ENCODE measurements around the gene TRMT112.

DNA sequence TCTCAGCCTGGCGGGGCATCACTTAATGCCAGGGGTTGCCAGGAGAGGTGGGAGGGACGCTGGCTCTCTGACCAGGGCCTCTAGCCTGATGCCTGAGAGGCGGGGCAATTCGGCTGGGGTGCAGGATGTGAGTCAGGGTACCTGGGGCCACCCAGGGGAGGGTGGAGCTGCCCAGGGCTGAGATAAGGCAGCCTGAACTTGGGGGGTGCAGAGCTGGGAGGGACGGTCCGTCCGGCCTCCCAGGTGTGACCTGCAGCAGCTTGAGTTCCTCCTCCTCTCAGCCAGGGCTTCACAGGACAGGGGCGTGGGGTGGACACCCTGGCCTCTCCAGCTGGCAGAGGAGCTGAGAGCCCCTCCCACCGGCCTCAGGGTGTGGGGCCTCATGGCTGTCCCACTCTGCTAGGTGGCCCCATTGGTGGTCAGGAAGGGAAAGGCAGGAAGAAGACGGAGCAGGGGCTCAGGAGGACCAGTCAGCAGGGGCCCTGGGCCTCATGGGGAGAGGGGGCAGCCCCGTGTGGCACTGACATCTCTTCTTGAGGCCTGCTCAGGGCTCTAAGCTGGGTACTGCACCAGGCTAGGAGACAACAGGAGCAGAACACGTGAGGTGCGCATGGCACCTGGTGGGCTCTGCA lies 40.7 kb upstream of the TRMT112 start:
- no peak for TF ChIP-seq FOXP2 (optimal IDR thresholded peaks at IDR 0.05; ENCODE audit: borderline replicate concordance, extremely low read depth, extremely low read length, insufficient read depth)
- no peak for TF ChIP-seq POLR2AphosphoS5 (IDR thresholded peaks at IDR 0.05; ENCODE audit: low read depth, low read length)

Data from PFSK-1 (cell line).